DOHH2 (cell line): Measurements from ENCODE around the gene PTPN22.

ENCODE experiments used
- EZH2phosphoT487 ChIP-seq: fragments of 200-600 bp; sonication (generic); IDR thresholded peaks from 2 replicates; pipeline ENCODE4 v1.6.1; 2017; ENCODE audit warnings: borderline replicate concordance, mild to moderate bottlenecking, antibody characterized with exemption, low read length, moderate library complexity, mixed read lengths
- TF ChIP-seq, protein P1 (sequence below): fragments of 200-600 bp; sonication (generic); IDR thresholded peaks from one replicate; pipeline ENCODE4 v1.5.1; 2014; ENCODE audit warnings: antibody characterized with exemption, mild to moderate bottlenecking, low read depth, low read length; ENCODE audit not compliant: poor library complexity, severe bottlenecking

DNA sequence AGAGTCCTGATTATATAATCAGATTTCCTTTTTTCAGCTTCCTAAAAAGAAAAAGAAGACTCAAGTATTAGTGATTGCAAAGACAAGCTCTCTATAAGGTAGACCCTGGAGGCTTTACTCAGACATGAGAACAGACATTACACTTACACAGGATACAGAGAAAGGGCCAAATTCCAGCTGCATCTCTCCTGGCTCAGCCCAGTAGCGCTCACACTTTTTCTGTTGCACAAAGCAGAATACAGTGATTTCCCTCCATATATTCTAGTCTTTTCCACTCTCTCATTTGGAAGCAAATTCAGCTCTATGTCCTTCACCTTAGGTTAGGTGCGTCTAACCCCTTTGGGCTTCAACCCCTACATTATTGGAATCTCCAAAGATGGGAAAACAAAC, 15.1 kb downstream of the PTPN22 start:
- TF ChIP-seq, protein P1, sequence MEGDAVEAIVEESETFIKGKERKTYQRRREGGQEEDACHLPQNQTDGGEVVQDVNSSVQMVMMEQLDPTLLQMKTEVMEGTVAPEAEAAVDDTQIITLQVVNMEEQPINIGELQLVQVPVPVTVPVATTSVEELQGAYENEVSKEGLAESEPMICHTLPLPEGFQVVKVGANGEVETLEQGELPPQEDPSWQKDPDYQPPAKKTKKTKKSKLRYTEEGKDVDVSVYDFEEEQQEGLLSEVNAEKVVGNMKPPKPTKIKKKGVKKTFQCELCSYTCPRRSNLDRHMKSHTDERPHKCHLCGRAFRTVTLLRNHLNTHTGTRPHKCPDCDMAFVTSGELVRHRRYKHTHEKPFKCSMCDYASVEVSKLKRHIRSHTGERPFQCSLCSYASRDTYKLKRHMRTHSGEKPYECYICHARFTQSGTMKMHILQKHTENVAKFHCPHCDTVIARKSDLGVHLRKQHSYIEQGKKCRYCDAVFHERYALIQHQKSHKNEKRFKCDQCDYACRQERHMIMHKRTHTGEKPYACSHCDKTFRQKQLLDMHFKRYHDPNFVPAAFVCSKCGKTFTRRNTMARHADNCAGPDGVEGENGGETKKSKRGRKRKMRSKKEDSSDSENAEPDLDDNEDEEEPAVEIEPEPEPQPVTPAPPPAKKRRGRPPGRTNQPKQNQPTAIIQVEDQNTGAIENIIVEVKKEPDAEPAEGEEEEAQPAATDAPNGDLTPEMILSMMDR, result no peak
- no peak for TF ChIP-seq EZH2phosphoT487
